COLO829 (cell line): ENCODE results near the gene SYT9.
"Not testable (repeated sequence)": the region's sequence is repeated elsewhere in the genome, so short reads cannot be mapped to it uniquely, and the experiment has no call there.

ENCODE experiments used
- DNase-seq: peaks from one replicate; pipeline ENCODE4 v3.0.0; 2012; ENCODE audit warnings: low spot score

The SYT9 gene

DNA sequence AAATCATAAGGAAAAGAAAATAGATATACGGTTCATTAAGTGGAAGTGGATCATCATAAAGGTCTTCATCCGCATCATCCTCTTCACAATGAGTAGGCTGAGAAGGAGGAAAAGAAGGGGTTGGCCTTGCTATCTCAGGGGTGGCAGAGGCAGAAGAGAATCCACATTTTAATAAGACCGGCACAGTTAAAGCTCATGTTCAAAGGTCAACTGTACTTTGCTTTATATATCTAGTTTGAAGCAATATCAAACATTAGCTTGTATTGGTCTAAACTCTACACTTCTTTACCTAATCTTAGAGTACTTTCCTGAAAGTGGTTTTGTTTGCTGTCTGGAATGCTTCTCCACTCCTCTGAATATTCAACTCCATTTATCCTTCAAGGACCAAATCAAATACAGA is 256.4 kb downstream of the SYT9 start:
- DNase-seq = no peak

DNA sequence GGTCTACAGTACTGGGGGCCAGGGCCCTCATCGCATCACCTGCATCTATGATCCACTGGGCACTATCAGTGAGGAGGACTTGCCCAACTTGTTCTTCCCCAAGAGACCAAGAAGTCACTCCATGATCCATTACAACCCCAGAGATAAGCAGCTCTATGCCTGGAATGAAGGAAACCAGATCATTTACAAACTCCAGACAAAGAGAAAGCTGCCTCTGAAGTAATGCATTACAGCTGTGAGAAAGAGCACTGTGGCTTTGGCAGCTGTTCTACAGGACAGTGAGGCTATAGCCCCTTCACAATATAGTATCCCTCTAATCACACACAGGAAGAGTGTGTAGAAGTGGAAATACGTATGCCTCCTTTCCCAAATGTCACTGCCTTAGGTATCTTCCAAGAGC is 258.3 kb downstream of the SYT9 start:
- DNase-seq = no peak

GRCh38 chr11:7511401-7511800 is 259.7 kb downstream of the SYT9 start:
- DNase-seq = no peak

GRCh38 chr11:7512525-7513233 is 261.0 kb downstream of the SYT9 start:
- DNase-seq = no peak

DNA sequence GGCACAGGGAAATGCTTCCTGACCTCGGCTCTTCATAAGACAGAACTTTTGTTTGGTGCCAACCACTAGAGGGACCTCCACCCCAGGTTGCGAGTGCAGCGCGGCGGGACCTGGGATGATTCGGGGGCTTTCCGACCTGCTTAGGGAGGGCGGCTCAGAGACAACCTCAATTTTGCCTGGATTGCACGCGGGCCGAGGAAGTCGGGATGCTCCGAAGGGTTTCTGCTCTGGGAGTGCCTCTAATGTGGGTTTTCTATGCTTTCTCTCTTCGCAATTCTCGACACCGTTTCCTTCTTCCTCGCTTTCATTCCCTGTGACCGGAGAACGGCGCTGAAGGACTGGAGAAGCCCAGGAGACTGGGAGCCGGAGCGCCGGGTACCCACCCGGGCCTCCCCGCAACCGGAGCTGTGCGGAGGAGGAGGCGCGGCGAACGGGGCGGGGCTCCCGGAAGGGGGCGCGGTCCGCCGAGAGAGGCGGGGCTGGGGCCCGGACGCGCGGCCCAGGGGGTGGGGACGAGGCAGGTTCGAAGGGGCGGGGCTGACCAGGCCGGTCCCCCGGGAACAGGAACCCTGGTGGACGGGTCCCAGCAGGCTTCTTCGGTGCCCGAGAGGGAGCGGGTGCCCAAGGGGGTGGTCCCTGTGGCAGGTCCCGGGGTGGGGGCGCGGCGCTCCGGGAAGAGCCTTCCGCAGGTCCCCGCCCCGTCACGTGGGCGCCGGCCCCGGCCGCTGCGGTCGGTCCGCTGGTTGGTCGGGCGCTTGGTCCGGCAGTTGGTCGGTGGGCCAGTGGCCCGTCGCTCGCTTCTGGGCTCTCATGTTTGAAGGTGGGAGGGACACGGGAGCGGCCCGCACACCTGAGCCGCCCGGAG is 261.8 kb downstream of the SYT9 start, which contains the start of gene PPFIBP2:
Gene PPFIBP2, plus strand, starts transcription at position 766 of the 865 bp plus-strand sequence. CDS start 35,477 bp downstream, outside the sequence.
- DNase-seq = peak; percentile 79

GRCh38 chr11:7514099-7514591 is 262.4 kb downstream of the SYT9 start:
- no peak for DNase-seq

DNA sequence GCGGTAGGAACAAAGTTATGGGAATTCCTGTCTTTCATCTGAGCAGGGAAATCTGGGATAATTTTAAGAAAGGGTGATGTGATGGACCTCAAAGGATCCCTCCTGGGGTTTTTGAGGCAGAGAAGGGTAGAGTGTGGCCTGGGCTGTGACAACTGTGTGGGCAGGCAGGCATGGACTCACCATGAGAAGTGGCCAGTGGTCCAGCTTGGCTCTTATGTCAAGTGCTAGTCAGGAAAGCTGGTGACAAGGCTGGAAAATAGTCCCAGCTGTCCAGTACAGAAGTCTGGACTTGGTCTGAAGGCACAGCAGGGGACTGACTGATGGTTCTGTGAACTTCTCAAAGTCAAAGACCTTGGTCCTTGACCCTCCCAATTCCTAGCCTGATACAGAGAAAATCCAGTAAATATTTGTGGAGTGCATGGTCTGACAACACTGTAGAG is 263.8 kb downstream of the SYT9 start:
- no peak for DNase-seq

- DNase-seq = no peak
These were observed 264.8 kb downstream of the SYT9 start for GRCh38 chr11:7516475-7516874.

- DNase-seq = not testable (repeated sequence)
These were observed 266.0 kb downstream of the SYT9 start for GRCh38 chr11:7517743-7518142.
